ENCODE measurements around the gene SLC47A2.
"Not testable (repeated sequence)": the region's sequence is repeated elsewhere in the genome, so short reads cannot be mapped to it uniquely, and the experiment has no call there.

SLC47A2 gene

DNA sequence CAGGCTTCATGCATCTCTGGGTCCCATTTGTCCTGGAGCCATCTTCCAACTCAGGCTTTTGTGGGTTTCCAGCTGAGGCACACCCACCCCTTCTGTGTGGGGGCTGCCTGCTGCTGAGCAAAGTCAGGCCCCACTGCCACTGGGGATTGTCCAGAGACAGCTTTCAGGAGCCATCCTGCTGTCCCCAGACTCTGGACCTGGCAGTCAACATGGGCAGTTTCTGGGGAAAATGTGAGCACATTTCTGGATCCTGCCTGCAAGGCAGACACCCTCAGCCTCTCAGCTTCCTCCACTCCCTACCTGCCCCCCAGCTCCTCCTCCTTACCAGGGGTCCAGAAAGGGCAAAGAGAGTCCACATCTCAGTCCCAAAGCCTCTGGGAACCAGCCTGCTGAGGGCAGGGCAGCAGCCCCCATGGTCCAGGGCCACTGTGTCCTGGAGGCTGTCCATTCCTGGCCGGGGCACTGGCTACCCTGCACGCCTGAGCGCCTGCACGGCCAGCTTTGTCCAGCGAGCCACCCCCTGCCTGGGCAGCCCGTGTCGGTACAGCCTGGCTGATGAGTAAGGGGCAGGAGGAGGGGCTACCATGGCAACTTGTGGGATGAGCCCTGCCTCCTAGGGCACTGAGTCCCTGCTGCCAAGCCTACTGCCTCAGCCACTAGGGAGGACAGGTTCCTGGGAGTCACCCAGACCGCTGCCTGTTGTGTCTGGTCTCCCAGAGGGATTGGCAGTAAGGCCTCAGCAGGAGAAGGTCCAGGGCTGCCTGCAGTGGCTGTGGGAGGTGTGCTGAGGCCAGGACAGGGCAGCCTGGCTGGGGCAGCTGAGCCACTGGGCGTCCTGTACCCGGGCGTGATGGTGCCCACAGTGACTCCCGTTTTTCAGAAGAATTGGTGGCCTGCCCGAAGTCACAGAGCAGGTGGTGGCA, at the start of gene SLC47A2:
Gene SLC47A2 (minus strand): TSS at position 477 of the 923 bp plus-strand sequence. CDS start 29 bp downstream, at position 448.
- DNase-seq (ENCODE audit: low spot score) = no peak

DNA sequence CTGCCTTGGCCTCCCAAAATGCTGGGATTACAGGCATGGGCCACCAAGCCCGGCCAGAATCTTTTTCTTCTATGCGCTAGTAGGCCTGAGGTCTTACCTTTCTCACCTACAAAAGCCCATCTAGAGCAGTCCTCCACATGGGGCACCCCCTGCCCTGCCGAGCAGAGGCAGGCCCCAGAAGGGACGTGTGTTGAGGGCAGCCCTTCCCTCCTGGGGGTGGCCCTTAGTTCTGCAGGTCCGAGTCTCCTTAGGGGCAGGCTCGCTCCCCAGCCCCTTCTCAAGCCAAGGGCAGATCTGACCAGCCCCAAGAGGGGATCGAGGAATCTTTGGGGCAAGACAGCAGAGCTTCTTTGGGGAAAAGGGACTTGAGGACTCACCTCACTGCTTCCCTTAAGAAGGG, 49.6 kb upstream of the SLC47A2 start:
- no peak for DNase-seq (ENCODE audit: low spot score)

GRCh38 chr17:19763991-19764390, 47.6 kb upstream of the SLC47A2 start:
- DNase-seq (ENCODE audit: low spot score) = not testable (repeated sequence)

GRCh38 chr17:19763416-19763815, 47.0 kb upstream of the SLC47A2 start:
- DNase-seq (ENCODE audit: low spot score) = no peak

- peak; percentile 46 for DNase-seq (ENCODE audit: low spot score)
Observed at GRCh38 chr17:19762515-19762961, 46.2 kb upstream of the SLC47A2 start.

DNA sequence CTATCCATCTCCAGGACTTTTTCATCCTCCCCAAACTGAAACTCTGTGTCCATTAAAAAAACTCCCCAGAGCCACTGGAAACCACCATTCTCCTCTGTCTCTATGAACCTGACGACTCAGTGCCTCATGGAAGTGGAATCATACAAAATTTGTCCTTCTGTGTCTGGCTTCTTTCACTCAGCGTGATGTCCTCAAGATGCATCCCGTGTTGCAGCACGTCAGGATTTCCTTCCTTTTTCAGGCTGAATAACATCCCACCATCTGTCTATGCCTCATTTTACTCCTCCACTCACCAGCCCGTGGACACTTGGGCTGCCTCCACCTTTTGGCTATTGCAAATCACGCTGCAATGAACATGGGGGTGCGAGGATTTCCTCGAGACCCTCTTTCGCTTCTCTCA, 44.4 kb upstream of the SLC47A2 start:
- DNase-seq (ENCODE audit: low spot score) = no peak

DNA sequence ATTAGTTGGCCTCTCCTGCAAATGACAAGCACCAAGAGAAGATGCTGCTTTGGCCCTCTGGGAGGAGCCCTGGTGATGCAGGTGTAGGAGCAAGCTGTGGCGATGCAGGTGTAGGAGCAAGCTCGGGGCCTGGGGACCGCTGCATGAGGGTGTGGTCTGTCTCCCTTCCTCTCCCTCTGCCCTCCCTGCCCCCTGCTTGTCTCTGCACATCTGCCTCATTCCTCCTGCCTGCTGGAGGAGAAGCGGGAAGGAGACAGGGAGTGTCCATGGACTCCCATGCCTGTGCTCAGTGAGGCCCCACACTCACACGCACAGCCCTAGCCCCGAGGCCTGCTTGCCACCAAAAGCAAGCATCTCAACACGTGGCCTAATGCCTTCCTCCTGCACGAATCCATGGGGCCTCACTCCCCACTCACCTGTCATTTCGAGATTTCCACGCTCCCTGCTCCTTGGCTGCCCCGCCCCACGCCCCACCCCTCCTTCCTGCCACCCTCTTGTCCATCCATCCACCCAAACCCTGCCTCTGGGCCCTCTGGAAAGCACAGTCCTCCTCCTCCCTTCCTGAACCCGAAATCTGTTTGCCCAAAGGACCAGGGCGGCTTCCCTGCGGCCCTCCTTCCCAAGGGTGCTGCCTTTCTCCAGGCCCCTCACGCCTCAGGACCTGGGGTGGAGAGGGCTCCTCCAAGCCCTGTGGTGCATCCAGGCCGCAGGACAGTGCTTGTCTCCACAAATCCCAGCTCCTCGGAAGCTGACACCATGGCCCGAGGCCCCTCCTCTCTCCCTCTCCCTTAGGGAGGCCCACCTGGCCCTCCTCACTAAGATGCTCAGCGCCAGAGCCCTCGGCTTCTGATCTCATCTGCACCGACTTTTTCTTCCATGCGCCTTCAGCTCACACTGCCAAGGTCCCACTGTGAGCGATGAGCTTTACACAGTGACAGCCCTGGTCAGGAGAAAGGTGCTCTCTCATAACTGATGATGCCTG, 43.5 kb upstream of the SLC47A2 start:
- no peak for DNase-seq (ENCODE audit: low spot score)

DNA sequence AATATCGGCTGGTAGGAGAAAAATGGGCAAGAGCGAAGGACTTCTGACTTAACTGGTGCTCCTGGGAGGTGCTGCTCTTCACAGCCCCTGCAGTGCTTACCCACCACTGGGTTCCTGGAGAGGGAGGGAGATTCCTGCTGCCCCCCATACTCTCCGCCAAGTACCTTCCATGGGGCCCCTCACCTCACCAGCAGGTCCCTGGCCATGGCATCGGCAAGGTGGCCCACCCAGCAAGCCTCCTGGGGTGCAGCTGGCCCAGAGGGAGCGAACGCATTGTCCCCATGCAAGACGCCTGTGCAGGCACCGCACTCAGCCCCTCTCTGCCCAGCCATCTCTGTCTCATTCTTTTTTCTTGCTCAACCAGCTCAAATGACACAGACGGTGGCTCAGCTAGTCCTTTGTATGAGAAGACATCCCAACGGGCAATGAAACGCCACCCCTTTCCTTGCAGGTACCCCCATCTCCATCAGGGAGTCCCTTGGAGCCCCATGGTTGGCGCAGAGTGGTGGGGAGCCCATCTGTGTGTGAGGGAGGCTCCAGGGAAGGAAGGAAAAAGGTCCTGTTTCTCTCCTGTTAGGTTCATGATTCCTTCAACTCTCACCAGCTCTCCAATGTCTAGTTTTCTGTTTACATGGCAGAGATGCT, 41.3 kb upstream of the SLC47A2 start:
- DNase-seq (ENCODE audit: low spot score) = no peak

DNA sequence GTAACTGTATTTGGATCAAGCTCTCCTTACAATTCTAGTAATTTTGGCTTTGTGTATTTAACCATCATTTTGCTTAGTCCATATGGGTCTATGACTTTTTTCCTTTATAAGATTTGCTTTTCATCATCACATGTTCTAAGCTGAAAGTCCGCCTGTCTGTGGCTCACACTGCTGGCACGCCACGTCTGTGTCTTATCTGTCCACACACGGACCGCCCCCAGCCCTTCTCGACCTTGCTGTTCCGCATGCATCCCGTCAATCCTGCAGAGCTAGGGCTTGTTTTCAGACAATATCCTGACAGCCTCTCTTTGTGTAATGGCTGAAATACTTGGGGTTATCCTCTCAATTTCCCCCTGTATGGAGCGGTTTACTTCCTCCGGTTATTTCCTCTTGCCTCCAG, 40.2 kb upstream of the SLC47A2 start:
- DNase-seq (ENCODE audit: low spot score) = no peak

- no peak for DNase-seq (ENCODE audit: low spot score)
Observed at GRCh38 chr17:19755821-19756510, 39.6 kb upstream of the SLC47A2 start.

GRCh38 chr17:19755392-19755791, 39.0 kb upstream of the SLC47A2 start:
- no peak for DNase-seq (ENCODE audit: low spot score)

GRCh38 chr17:19753661-19754463, 37.5 kb upstream of the SLC47A2 start:
- DNase-seq (ENCODE audit: low spot score) = no peak

GRCh38 chr17:19753051-19753509, 36.7 kb upstream of the SLC47A2 start:
- peak; percentile 13 for DNase-seq (ENCODE audit: low spot score)

DNA sequence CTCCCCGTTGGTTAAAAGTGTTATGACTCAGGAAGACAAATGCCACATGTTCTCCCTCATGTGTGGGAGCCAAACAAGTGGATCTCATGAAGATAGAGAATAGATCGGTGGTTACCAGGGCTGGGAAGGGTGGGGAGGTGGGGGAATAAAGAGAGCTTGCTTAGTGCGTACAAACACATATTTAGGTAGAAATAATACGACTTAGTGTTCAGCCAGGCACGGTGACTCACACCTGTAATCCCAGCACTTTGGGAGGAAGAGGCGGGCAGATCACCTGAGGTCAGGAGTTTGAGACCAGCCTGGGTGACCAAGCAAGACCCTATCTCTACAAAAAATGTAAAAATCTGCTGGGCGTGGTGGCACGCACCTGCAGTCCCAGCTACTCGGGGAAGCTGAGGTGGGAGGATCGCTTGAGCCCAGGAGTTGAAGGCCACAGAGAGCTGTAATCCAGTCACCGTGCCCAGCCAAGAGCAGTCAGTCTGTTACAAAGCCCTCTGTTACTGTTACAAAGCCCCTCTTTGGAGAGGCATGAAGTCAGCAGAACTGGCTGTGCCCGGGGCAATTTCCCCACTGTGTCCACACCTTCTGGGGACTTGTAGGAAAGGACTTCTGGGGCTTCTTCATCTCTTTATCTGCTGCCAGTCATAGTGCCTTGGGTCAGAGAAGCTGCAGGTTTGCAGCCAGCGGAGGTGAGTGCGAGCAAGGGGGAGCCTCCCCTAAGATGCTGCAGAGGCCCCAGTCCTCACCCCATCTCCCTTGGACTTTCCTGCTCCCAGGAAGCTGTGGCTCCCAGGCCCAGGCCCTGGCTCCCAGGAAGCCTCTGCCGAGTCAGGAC, 36.0 kb upstream of the SLC47A2 start:
- DNase-seq (ENCODE audit: low spot score) = no peak

DNA sequence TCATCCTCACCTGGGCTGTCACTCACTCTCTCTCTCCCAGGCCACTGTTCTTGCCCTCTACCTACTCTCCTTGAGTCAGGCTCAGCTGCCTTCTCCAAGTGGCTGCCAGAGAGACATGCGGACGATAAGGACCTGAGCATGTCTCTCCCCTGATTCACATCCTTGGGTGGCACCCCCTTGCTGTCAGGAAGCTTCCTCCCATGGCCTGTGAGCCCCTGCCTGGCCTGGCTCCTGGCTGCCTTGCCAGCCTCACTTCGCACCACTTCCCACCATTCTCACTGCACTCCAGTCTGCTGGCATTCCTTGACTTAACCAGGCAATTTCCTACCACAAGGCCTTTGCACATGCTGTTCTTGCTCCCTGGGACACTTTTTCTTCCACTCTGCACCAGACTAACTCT, 34.5 kb upstream of the SLC47A2 start:
- no peak for DNase-seq (ENCODE audit: low spot score)

- DNase-seq (ENCODE audit: low spot score) = no peak
Observed at GRCh38 chr17:19750020-19750572, 33.7 kb upstream of the SLC47A2 start.

DNA sequence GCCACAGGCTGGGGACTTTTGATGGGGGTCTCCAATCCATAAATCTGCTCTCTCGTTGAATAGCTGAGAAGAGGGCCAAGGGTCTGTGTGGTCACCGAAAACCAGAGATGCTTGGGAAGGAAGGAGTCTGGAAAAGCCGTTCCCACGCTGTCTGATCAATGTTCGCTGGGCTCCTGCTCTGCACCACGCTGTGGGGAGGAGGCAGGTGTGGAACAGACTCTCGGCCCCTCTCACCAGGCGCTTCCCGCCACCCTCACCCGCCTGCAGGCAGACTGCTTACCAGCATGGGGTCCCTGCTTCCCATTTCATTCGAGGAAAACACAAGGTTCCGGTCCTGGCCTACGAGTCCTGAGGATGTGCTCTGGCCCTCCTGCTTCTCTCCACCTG, 32.4 kb upstream of the SLC47A2 start:
- no peak for DNase-seq (ENCODE audit: low spot score)

GRCh38 chr17:19747829-19748806, 31.7 kb upstream of the SLC47A2 start, which contains the start of gene ALDH3A1:
Gene ALDH3A1, minus strand, starts transcription at chr17:19748298. Its CDS starts 3,169 bp downstream, at chr17:19745129.
- no peak for DNase-seq (ENCODE audit: low spot score)
